MG63 (cell line): ENCODE data around the gene DCAF11. TPM values are rescaled to one million over a fixed set of nuclear protein-coding genes. Genes with fewer than 3 reads are reported as not detected.
A peak's percentile ranks its signal among the peaks of the same experiment; 100 is the strongest.

Experiments used
- DNase-seq: peaks from one replicate; pipeline ENCODE4 v3.0.0-alpha.2; 2020
- H3K27me3 ChIP-seq: fragments of 250-450 bp; sonication (Bioruptor Pico); 2 replicates; pipeline ENCODE4 v1.5.1; 2020; ENCODE audit warnings: mild to moderate bottlenecking, moderate library complexity
- H3K36me3 ChIP-seq: fragments of 250-450 bp; sonication (Bioruptor Pico); 2 replicates; pipeline ENCODE4 v1.5.1; 2020; ENCODE audit warnings: mild to moderate bottlenecking, moderate library complexity
- H3K4me3 ChIP-seq: fragments of 250-450 bp; sonication (Bioruptor Pico); 2 replicates; pipeline ENCODE4 v1.5.1; 2020; ENCODE audit warnings: mild to moderate bottlenecking, moderate library complexity
- H3K9me3 ChIP-seq: fragments of 250-450 bp; sonication (Bioruptor Pico); 2 replicates; pipeline ENCODE4 v1.5.1; 2020; ENCODE audit warnings: mild to moderate bottlenecking, moderate library complexity
- total RNA-seq: library from RNA; depleted of rRNA; stranded (reverse); fragments of >200 nt; shearing (Covaris generic); gene quantifications from 2 replicates; pipeline ENCODE4 v1.2.3, GENCODE V29; 2014; ENCODE audit warnings: low replicate concordance

Gene DCAF11
- total RNA-seq, 1 experiment from 2014 or later: 64.7 TPM

- DNase-seq: no peak
- H3K36me3 ChIP-seq: peaks cover 31% of the 10 kb centered on the region
- H3K9me3 ChIP-seq: no peaks in the 10 kb centered on the region
Measured at GRCh38 chr14:24151404-24152080, 37.0 kb downstream of the DCAF11 start.

GRCh38 chr14:24155100-24155499 lies 40.5 kb downstream of the DCAF11 start:
- no peaks in the 10 kb centered on the region for H3K9me3 ChIP-seq
- no peak overlapping the region for H3K4me3 ChIP-seq
- H3K27me3 ChIP-seq: no peaks in the 10 kb centered on the region
- no peak for DNase-seq
- H3K36me3 ChIP-seq: peaks cover 20% of the 10 kb centered on the region

More at GRCh38 chr14:24151404-24152080, 37.0 kb downstream of the DCAF11 start:
- H3K4me3 ChIP-seq: no peak overlapping the region
- H3K27me3 ChIP-seq: no peaks in the 10 kb centered on the region

GRCh38 chr14:24156840-24157239 lies 42.3 kb downstream of the DCAF11 start:
- Histone ChIP-seq H3K4me3 (no peak overlapping the region), H3K9me3 (no peaks in the 10 kb centered on the region), H3K36me3 (peaks cover 23% of the 10 kb centered on the region), H3K27me3 (no peaks in the 10 kb centered on the region)
- no peak for DNase-seq

- no peaks in the 10 kb centered on the region for H3K9me3 ChIP-seq
- no peak for DNase-seq
- H3K36me3 ChIP-seq: peaks cover 28% of the 10 kb centered on the region
- no peaks in the 10 kb centered on the region for H3K27me3 ChIP-seq
- no peak overlapping the region for H3K4me3 ChIP-seq
Measured at GRCh38 chr14:24157331-24157730, 42.8 kb downstream of the DCAF11 start.

GRCh38 chr14:24159777-24160498 lies 45.4 kb downstream of the DCAF11 start:
- no peak overlapping the region for H3K4me3 ChIP-seq
- no peaks in the 10 kb centered on the region for H3K9me3 ChIP-seq
- no peak for DNase-seq
- H3K27me3 ChIP-seq: no peaks in the 10 kb centered on the region
- peaks cover 37% of the 10 kb centered on the region for H3K36me3 ChIP-seq

GRCh38 chr14:24160499-24160849 lies 45.9 kb downstream of the DCAF11 start:
- Histone ChIP-seq H3K36me3 (peaks cover 32% of the 10 kb centered on the region), H3K9me3 (no peaks in the 10 kb centered on the region)
- no peak for DNase-seq

GRCh38 chr14:24160850-24161804 lies 46.5 kb downstream of the DCAF11 start, which contains the start of gene IRF9:
IRF9 (plus strand) TSS chr14:24161265; CDS start chr14:24162145, 880 bp downstream.
- no peaks in the 10 kb centered on the region for H3K27me3 ChIP-seq
- peaks cover 28% of the 10 kb centered on the region for H3K36me3 ChIP-seq
- no peaks in the 10 kb centered on the region for H3K9me3 ChIP-seq
- peak; percentile 86 for DNase-seq
- H3K4me3 ChIP-seq: peak within 1 kb of the TSS; percentile 57

More at GRCh38 chr14:24160499-24160849, 45.9 kb downstream of the DCAF11 start:
- Histone ChIP-seq H3K4me3 (no peak overlapping the region), H3K27me3 (no peaks in the 10 kb centered on the region)

- Histone ChIP-seq H3K4me3 (peak overlapping the region; percentile 57), H3K9me3 (no peaks in the 10 kb centered on the region), H3K27me3 (no peaks in the 10 kb centered on the region), H3K36me3 (peaks cover 28% of the 10 kb centered on the region)
- DNase-seq: no peak
Measured at GRCh38 chr14:24162093-24162492, 47.5 kb downstream of the DCAF11 start.

- H3K9me3 ChIP-seq: no peaks in the 10 kb centered on the region
- H3K27me3 ChIP-seq: no peaks in the 10 kb centered on the region
- DNase-seq: no peak
- no peak overlapping the region for H3K4me3 ChIP-seq
- peaks cover 28% of the 10 kb centered on the region for H3K36me3 ChIP-seq
Measured at GRCh38 chr14:24164518-24164991, 50.0 kb downstream of the DCAF11 start.

- peaks cover 22% of the 10 kb centered on the region for H3K36me3 ChIP-seq
Measured at GRCh38 chr14:24165785-24166184, 51.2 kb downstream of the DCAF11 start.

GRCh38 chr14:24167469-24168114 lies 53.0 kb downstream of the DCAF11 start:
- H3K36me3 ChIP-seq: peaks cover 15% of the 10 kb centered on the region

More at GRCh38 chr14:24165785-24166184, 51.2 kb downstream of the DCAF11 start:
- no peak for DNase-seq
- Histone ChIP-seq H3K27me3 (no peaks in the 10 kb centered on the region), H3K4me3 (no peak overlapping the region), H3K9me3 (no peaks in the 10 kb centered on the region)

GRCh38 chr14:24171422-24172260 lies 57.1 kb downstream of the DCAF11 start, which contains the start of gene REC8:
REC8 (plus strand) TSS chr14:24172080; CDS start chr14:24172553, 473 bp downstream.
- no peak for DNase-seq
- Histone ChIP-seq H3K27me3 (no peaks in the 10 kb centered on the region), H3K4me3 (no peak within 1 kb of the TSS), H3K36me3 (0 out of 2 replicates have a peak, but pooled peaks cover 3% of the 10 kb centered on the region), H3K9me3 (no peaks in the 10 kb centered on the region)

More at GRCh38 chr14:24167469-24168114, 53.0 kb downstream of the DCAF11 start:
- no peak overlapping the region for H3K4me3 ChIP-seq
- DNase-seq: no peak
- no peaks in the 10 kb centered on the region for H3K9me3 ChIP-seq
- H3K27me3 ChIP-seq: no peaks in the 10 kb centered on the region

- H3K4me3 ChIP-seq: no peak overlapping the region
- no peaks in the 10 kb centered on the region for H3K9me3 ChIP-seq
- DNase-seq: no peak
- H3K27me3 ChIP-seq: no peaks in the 10 kb centered on the region
- H3K36me3 ChIP-seq: 0 out of 2 replicates have a peak, but pooled peaks cover 3% of the 10 kb centered on the region
Measured at GRCh38 chr14:24172261-24172860, 57.8 kb downstream of the DCAF11 start.

GRCh38 chr14:24172871-24173281 lies 58.3 kb downstream of the DCAF11 start:
- Histone ChIP-seq H3K27me3 (no peaks in the 10 kb centered on the region), H3K36me3 (no peaks in the 10 kb centered on the region), H3K4me3 (no peak overlapping the region), H3K9me3 (no peaks in the 10 kb centered on the region)
- DNase-seq: no peak
